HG03175 (cell line): ENCODE data around the gene HOXB13.

Experiments used
- ATAC-seq: cut with Tn5 transposase; IDR thresholded peaks from one replicate; pipeline ENCODE4 v1.9.1; 2021; ENCODE audit warnings: mild to moderate bottlenecking, moderate library complexity; ENCODE audit not compliant: unreplicated experiment

HOXB13 gene

DNA sequence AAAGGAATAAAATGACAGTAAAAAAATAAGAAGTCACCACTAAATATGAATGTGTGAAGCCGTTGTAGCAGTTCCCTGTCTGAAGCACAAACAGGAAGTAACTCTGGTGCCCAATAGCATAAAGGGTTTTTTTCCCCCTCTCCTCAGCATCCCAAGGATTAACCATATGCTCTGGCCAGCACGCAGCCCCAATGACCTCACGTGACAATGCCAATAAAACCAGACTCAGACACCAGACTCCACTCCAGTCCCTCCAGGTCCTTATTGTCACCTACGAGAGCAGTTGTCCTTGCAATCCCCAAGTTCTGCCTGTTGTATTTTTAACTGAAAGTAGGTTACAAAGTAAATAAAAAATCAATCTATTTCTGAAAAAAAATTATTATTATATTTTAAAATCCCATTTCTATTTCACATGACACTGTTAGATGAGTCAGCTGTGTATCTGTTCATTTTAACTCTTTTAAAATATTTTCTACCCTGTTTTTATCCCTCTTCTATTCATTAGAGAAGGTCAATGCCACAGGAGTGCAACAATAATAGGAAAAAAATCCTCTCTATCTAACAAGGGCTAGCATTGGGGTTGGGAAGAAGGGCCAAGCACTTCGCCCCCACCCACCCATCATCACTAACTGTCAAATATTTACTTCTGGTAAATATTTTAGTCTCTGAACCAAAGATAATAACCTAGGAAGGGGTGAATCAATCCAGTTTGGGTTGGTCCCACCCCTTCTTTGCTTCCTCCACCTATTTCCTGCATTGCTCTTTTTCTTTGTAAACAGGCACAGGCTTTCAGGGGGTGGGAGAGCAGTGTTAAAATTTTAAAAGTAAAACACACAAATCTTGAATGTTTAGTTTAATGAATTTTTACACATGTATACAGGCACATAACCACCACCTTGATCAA is 12.8 kb downstream of the HOXB13 start:
- no peak for ATAC-seq

DNA sequence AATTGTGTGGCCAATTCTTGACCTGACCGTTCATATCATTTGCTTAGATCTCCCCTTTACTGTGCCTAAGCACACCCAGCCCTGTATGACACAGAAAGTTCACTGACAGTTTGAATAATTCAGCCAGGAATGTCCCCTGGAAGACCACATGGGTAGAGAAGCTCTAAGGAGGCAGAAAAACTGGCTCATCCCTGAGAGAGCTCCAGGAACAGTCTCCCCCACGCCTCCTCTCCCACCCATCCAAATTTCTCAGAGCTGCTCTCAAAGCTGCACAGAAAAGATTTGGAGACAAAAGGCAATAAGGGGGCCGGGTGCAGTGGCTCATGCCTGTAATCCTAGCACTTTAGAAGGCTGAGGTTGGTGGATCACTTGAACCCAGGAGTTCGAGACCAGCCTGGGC is 17.4 kb downstream of the HOXB13 start:
- no peak for ATAC-seq

- no peak for ATAC-seq
Measured at GRCh38 chr17:48704361-48705248, 23.9 kb downstream of the HOXB13 start.

- no peak for ATAC-seq
Measured at GRCh38 chr17:48701864-48702532, 26.6 kb downstream of the HOXB13 start.

DNA sequence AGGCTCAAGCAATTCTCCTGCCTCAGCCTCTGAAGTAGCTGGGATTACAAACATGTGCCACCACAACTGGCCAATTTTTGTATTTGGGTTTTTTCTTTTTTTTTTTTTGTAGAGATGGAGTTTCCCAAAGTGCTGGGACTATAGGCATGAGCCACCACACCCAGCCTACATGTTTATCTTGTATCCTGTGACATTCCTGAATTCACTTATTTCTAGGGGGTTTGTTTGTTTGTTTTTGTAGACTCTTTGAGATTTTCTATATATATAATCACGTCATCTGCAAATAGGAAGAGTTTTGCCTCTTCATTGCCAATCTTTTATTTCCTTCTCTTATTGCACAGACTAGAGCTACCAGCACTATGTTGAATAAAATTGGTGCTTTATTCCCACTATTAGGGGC is 35.4 kb downstream of the HOXB13 start:
- ATAC-seq = no peak

DNA sequence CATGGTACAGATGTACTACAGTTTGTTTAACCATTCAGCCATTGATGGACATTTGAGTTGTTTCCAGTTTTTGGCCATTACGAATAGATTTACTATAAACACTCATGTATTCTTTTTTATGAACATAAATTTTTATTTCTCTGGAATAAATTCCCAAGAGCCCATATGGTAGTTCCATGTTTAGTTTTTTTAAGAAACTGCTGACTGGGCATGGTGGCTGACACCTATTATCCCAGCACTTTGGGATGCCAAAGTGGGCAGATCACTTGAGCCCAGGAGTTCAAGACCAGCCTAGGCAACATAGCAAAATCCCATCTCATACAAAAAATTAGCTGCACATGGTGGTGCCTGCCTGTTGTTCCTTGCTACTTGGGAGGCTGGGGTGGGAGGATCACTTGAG is 36.5 kb downstream of the HOXB13 start:
- no peak for ATAC-seq

DNA sequence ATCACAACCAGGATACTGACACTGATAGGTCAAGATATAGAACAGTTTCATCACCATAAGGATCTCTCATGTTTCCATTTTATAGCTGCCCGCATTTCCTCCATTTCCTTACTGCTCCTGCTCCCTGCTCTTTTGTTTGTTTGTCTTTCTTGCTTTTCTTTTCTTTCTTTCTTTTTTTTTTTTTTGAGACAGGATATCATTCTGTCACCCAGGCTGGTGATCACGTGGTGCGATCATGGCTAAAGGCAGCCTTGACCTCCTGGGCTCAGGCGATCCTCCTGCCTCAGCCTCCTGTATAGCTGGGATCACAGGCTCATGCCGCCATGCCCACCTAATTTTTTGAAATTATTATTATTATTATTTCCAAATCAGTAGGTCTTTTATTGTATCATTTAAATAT is 37.9 kb downstream of the HOXB13 start:
- no peak for ATAC-seq

DNA sequence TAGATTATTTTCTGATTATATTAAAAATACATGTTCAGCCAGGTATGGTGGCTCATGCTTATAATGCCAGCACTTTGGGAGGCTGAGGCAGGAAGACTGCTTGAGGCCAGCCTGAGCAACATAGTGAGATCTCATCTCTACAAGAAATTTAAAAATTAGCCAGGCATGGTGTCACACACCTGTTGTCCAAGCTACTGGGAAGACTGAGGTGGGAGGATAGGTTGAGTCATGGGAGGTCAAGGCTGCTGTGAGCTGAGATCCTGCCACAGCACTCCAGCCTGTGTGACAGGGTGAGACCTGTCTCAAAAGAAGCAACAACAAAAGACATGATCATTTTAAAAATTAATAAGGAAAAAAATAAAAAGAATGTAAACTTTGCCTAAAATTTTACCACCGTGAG is 46.9 kb downstream of the HOXB13 start:
- no peak for ATAC-seq

GRCh38 chr17:48679385-48680096 is 49.0 kb downstream of the HOXB13 start:
- ATAC-seq = no peak

DNA sequence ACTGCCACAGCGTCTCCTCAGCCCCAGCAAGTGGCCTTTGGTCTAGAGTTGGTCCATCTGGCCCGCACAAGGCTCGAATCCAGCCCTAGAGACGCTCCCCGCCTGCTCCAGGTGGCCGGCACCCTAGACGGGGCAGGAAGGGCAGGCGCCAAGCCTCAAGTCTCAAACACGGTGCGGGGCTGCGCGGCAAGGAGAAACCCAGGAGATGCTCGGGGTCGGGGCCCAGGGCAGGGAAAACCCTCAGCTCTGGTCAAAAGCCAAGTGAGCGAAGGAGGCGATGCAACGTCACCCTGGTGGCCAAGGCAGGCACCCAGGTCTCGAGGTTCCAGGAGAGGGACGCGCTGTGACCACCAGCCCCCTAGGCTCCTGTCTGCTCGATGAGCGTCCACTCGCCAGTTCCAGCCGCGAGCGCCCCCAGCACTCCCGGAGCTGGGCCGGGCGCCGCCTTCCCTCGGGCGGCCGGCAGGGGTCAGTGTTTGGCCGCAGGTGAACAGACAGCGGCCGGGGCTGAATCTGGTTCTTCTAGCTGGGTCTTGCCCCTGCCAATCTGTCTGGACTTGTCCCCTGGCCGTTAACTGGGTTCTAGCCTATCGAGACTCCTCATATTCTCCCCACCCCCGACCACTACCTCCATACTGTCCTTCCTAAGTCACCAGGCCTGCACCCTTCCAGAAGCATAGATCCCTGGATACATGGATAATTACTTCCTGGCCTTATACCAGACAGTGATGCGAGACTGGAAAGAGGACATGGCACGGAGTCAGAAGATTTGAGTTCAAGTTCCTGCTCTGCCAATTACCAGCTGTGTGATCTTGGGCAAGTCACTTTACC is 50.2 kb downstream of the HOXB13 start:
- ATAC-seq = peak; percentile 74

DNA sequence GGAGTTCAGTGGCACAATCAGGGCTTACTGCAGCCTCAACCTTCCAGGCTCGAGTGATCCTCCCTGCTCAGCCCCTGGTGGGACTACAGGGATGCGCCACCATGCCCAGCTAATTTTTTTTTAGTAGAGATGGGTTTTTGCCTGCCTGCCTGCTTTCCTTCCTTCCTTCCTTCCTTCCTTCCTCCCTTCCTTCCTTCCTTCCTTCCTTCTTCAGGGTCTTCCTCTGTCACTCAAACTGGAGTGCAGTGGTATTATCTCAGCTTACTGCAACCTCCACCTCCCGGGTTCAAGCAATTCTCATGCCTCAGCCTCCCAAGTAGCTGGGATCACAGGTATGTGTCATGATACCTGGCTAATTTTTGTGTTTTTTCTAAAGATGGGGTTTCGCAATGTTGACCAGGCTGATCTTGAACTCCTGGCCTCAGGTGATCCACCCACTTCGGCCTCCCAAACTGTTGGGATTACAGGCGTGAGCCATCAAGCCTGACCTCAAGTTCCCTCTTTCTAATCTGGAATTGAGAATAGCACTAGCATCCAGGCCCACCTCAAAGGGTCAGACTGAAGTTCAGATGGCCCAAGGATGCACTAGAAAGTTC is 51.5 kb downstream of the HOXB13 start:
- no peak for ATAC-seq
